GM19043 (cell line): ENCODE results near the gene LRRC47.

ENCODE experiments used
- ATAC-seq: cut with Tn5 transposase; IDR thresholded peaks from one replicate; pipeline ENCODE4 v1.9.1; 2021; ENCODE audit warnings: low read depth; ENCODE audit not compliant: unreplicated experiment

The LRRC47 gene

GRCh38 chr1:3735027-3735681, 61.1 kb downstream of the LRRC47 start:
- no peak for ATAC-seq

GRCh38 chr1:3734602-3735001, 61.7 kb downstream of the LRRC47 start:
- no peak for ATAC-seq

- ATAC-seq: no peak
Observed at GRCh38 chr1:3733883-3734589, 62.3 kb downstream of the LRRC47 start.

- ATAC-seq: no peak
Observed at GRCh38 chr1:3733094-3733882, 63.0 kb downstream of the LRRC47 start.

GRCh38 chr1:3732434-3733093, 63.7 kb downstream of the LRRC47 start:
- ATAC-seq: no peak

GRCh38 chr1:3731583-3732433, 64.5 kb downstream of the LRRC47 start:
- ATAC-seq: no peak

- ATAC-seq: no peak
Observed at GRCh38 chr1:3730543-3731247, 65.6 kb downstream of the LRRC47 start.

- ATAC-seq: no peak
Observed at GRCh38 chr1:3729594-3730542, 66.4 kb downstream of the LRRC47 start.
